Cerebellar cortex (tissue), 1 donor: ENCODE data around the gene SPAAR.
A peak's percentile ranks its signal among the peaks of the same experiment; 100 is the strongest.
"Not testable (repeated sequence)": the region's sequence is repeated elsewhere in the genome, so short reads cannot be mapped to it uniquely, and the experiment has no call there.

Source experiments
- DNase-seq: peaks from one replicate; pipeline ENCODE4 v3.0.0-alpha.2; 2015; ENCODE audit warnings: low spot score

SPAAR gene

GRCh38 chr9:35923598-35923926 is 14.3 kb downstream of the SPAAR start:
- DNase-seq = no peak

- DNase-seq = no peak
Observed at GRCh38 chr9:35923927-35924763, 14.9 kb downstream of the SPAAR start.

- DNase-seq = no peak
Observed at GRCh38 chr9:35928591-35929452, 19.5 kb downstream of the SPAAR start.

GRCh38 chr9:35929453-35929718 is 20.1 kb downstream of the SPAAR start:
- DNase-seq = no peak

- DNase-seq = no peak
Observed at GRCh38 chr9:35930521-35930920, 21.2 kb downstream of the SPAAR start.

- DNase-seq = no peak
Observed at GRCh38 chr9:35930989-35931388, 21.7 kb downstream of the SPAAR start.

- DNase-seq = no peak
Observed at GRCh38 chr9:35932735-35933134, 23.4 kb downstream of the SPAAR start.

GRCh38 chr9:35933550-35934067 is 24.3 kb downstream of the SPAAR start:
- no peak for DNase-seq

- not testable (repeated sequence) for DNase-seq
Observed at GRCh38 chr9:35934069-35934468, 24.8 kb downstream of the SPAAR start.

- DNase-seq = no peak
Observed at GRCh38 chr9:35935261-35935660, 26.0 kb downstream of the SPAAR start.

GRCh38 chr9:35935755-35936509 is 26.6 kb downstream of the SPAAR start:
- DNase-seq = no peak

- no peak for DNase-seq
Observed at GRCh38 chr9:35937227-35937626, 27.9 kb downstream of the SPAAR start.

GRCh38 chr9:35938474-35939356 is 29.4 kb downstream of the SPAAR start:
- no peak for DNase-seq

GRCh38 chr9:35939679-35940250 is 30.5 kb downstream of the SPAAR start:
- no peak for DNase-seq

- DNase-seq = no peak
Observed at GRCh38 chr9:35940458-35941407, 31.4 kb downstream of the SPAAR start.

- no peak for DNase-seq
Observed at GRCh38 chr9:35942286-35942685, 33.0 kb downstream of the SPAAR start.

- DNase-seq = no peak
Observed at GRCh38 chr9:35944173-35944572, 34.9 kb downstream of the SPAAR start.

GRCh38 chr9:35944841-35945240 is 35.6 kb downstream of the SPAAR start:
- no peak for DNase-seq

GRCh38 chr9:35945341-35946018 is 36.2 kb downstream of the SPAAR start:
- peak; percentile 92 for DNase-seq
